ENCODE measurements around the gene SLC35F4.

GRCh38 chr14:57568554-57568953, 297.3 kb downstream of the SLC35F4 start:
- no peak for TF ChIP-seq POLR2AphosphoS5 (IDR thresholded peaks at IDR 0.05)
- no peak for TF ChIP-seq POLR2A (IDR thresholded peaks at IDR 0.05)
- TF ChIP-seq CTCF (IDR thresholded peaks at IDR 0.05 in 8 of 11, conservative IDR thresholded peaks at IDR 0.05 in 3 of 11): no peak
